GM19035 (cell line): ENCODE measurements around the gene DENND5B.
"Not testable (repeated sequence)": the region's sequence is repeated elsewhere in the genome, so short reads cannot be mapped to it uniquely, and the experiment has no call there.

Source experiments
- ATAC-seq: cut with Tn5 transposase; IDR thresholded peaks from one replicate; pipeline ENCODE4 v1.9.1; 2021; ENCODE audit not compliant: unreplicated experiment

Gene DENND5B

DNA sequence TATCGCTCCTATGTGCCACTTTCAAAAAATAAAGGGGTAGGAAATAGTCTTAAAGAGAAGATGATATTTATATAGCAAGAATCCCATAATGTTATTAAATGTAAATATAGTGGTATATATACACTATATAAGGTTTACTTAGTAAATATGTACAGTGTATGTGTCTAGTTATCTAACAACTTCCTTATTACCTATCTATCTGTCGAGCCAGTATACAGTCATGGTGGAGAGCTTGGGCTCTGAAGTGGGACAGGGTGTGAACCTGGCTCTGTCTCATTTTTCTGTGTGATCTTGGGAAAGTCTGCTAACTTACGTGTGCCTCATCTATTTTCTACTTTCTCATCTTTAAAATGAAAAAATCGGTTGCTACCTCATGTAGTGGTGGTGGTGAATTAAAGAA, 202.2 kb downstream of the DENND5B start:
- no peak for ATAC-seq

DNA sequence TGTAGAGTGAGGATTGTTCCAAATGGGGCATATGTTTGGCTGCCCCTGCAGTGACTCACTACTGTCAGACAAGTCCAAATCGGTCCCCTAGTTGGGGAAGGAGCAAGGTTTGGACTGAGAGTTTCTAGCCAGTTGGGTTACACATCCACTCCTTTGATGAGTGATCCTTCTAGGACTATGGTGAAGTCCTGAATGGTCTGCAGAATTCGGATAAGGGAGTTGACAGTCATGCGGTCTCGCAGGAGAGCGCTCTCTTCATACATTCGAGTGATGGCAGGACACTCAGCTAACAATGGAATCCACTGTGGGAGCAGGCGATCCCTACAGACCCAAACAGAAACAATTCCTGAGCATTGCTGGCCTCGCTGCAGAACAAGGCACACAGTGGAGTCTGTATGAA, 203.5 kb downstream of the DENND5B start:
- no peak for ATAC-seq

DNA sequence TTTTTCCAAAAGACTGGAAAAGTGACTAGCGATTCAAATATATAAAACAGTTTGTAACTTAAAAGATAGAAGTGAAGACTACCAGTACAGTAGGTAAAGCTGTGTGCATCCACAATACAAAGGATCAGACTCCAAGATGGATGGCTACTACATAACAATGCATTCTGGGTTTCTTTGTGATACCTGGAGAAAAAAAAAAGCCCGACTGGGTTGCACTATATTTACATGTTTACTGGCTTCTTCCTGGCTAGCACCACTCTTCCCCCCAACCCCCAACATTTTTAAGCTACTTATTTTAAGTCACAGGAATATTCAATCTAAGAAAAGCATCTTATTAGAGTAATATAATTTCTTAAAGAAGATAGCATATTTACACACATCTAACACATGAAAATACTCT, 203.9 kb downstream of the DENND5B start:
- ATAC-seq = no peak

DNA sequence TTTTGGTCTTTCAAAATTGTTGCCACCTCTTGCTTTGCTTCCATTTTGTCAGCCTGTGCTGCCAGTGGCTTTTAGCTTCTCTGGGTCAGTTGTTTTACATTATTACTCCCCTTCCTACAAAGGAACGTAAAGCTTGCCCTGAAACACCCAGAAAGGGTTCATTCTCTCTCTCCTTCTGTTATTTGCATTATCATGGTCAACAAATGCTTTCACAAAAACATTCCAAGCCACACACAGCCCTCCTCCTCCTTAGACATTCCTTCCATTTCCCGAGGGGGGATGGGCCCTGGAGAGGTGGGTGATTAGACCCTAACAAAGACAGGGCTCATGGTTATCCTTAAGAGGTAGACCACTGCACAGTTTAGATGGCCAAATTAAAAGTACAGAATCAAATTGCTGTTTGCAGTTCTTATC, 204.6 kb downstream of the DENND5B start:
- ATAC-seq = no peak

DNA sequence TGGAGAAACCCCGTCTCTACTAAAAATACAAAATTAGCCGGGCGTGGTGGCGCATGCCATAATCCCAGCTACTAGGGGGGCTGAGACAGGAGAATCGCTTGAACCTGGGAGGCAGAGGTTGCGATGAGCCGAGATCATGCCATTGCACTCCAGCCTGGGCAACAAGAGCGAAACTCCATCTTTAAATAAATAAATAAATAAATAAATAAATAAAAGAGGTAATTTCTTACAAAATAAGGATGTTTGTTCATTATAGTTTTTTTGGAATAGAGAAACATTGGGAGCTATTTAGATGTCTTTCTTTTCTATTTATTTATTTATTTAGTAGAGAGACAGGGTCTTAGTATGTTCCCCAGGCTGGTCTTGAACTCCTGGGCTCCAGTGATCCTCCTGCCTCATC, 213.7 kb downstream of the DENND5B start:
- ATAC-seq = not testable (repeated sequence)

DNA sequence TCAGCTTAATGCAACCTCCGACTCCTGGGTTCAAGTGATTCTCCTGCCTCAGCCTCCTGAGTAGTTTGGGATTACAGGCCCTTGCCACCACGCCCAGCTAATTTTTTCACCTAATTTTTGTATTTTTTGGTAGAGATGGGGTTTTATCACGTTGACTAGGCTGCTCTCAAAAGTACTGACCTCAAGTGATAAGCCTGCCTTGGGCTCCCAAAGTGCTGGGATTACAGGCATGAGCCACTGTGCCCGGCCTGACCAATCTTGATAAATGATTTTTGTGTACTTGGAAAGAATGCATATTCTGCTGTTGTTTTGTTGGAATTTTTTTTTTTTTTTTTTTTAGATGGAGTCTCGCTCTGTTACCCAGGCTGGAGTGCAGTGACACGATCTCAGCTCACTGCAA, 215.5 kb downstream of the DENND5B start:
- ATAC-seq = not testable (repeated sequence)

DNA sequence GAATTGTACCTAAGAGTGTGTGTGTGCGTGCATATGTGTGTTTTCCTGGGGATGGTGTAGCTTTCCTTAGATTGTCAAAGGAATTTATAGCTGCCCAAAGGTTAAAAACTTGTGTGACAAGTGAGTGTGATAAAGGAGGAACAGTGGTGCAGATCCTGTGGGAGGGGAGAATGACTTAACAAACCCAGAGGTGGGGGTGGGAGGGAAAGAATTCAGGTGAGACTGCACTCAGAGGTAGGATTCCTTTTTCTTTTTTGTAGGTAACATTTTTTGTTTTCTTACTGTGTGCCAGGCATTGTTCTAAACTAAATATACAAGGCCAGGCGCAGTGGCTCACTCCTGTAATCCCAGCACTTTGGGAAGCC, 219.7 kb downstream of the DENND5B start:
- ATAC-seq = no peak

DNA sequence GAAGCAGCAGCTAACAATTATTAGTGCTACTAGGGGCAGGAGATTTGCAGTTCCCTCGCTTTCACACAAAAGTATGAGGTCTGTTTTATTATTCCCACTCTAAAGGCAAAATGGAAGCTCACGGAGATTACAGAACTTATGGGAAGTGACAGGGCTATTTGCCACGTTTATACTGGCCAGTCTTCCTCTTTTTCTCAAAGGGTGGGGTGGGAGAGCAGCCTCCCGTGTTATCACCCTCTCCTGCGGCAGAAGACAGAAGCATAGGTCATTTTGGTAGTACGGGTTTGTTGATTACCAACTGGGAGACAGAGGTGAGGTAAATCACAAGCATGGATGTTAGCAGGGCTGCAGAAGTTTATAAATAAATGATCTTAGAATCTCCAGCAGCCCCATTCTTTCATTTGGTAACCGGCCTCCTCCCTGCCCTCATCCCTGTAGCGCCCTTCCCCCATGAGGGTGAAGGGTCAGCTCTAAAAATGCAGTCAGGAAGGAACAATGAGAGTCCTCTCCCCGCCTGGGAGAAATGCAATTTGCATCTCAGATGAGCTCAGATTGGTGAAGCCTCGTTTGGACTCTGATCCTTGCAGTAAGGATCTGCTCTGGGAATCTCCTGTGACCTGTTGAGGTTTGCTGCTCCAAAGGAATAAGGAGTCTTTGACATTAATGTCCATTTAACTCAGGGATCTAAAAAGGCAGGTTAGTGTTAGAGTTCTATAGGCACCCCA, 220.2 kb downstream of the DENND5B start:
- ATAC-seq = no peak

DNA sequence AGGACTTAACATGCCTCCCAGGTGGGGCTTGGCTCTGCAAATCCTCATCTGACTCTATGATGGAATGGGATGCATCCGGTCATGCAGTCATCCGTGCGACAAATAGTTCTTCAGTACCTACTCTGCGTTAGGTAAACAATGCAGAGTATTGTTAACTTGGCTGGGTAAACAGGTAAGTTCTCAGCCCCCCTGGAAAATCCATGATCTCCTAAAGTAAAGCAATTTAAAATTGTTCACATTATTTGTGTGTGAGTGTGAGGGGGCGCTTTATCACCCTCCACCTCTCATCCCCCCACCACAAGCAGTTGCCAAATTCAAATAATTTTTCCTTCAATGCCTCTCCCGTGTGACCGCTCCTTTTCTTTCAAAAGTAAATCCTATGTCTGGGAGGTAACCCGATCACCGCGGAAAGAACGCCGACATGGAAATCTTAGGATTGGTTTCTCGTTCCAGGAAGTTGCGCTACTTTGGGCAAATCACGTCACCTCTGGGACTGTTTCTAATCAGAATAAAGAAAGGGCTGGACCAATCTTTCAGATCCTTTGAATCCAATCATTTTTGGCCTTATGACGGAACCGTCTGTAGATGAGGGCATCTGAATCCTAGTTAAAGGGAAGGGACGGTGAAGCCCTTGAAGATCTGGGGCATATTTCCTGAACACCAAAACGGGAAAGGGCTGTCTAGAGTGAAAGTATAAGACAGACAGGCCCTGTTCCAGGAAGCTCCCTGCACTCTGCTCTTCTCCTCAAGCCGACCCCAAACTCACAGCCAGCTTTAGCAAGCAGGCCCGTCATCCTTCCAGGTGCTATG, 221.0 kb downstream of the DENND5B start:
- ATAC-seq = no peak

DNA sequence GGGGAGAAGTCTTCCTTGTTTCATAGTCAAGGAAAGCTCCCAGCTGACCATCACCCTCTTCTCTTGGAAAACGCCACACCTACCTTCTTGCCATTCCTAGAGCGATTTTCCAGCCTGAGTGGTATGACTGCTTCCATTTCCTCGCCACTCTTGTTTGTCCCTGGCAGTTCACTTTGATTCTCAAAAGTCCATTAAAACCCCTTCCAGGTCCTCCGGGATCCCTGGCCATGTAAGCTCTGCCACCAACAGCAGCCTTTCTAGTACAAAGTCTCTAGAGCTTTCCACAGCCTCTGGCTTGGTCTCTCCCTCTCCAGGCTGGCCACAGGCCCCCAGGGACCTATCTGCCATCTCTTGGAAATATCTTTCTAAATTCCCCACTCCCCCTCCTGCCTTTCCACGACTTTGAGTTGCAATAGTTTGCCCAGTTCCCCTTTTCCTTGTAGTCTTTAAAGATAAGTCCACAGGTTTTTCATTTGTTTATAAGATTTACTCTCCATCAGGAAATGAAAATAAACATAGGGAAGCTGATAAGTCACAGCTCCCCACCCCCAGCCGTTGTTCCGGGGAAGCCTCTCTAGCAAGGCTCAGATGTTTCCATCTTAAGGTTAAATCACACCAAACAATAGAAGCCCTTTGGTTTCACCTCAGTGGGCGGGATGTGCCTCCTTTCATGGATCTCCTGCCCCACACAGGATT, 222.1 kb downstream of the DENND5B start:
- no peak for ATAC-seq

DNA sequence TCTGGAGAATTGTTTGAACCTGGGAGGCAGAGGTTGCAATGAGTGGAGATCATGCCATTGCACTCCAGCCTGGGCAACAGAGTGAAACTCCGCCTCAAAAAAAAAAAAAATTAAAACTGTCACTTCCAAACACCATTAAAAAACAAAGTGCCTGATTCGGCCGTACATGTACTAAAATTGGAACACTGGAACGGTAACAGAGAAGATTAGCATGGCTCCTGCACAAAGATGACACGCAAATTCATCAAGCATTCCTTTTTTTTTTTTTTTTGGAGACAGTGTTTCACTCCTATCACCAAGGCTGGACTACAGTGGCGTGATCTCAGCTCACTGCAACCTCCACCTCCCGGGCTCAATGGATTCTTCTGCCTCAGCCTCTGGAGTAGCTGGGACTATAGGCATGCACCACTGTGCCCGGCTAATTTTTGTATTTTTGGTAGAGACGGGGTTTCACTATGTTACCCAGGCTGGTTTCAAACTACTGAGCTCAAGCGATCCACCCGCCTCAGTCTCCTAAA, 224.8 kb downstream of the DENND5B start:
- ATAC-seq = no peak

DNA sequence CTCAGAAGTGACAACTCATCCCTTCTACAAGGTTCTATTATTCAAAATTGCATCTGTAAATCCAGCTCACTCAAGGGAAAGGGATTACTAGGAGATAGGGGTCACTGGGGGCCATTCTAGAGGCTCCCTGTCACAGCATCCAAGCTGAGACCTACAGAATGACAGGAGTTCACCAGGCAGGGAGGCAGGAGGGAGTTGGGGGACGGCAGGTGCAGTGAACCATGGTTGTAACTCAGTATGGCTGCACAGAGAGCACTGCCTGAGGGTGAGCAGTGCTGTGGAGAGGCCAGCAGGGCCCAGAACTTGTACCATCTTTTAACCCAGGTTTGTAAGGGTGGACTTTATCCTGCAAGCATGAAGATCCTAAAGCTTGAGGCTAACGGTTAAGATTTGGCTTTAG, 227.1 kb downstream of the DENND5B start:
- ATAC-seq = no peak

DNA sequence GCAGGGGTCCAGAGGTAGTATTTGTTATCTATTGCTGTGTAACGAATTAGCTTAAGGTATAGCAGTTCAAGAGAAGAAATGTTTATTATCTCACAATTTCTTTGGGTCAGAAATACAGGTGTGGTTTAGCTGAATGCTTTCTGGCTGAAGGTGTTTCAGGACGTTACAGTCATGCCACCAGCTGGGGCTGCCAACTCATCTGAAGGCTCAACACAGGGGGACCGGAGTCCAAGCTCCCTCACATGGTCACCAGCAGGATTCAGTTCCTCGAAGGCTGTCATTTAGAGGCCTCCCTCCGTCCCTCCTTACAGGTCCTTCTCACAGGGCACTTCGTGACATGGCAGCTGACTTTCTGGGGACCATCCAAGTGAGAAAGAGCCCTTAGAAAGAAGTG, 227.5 kb downstream of the DENND5B start:
- no peak for ATAC-seq

DNA sequence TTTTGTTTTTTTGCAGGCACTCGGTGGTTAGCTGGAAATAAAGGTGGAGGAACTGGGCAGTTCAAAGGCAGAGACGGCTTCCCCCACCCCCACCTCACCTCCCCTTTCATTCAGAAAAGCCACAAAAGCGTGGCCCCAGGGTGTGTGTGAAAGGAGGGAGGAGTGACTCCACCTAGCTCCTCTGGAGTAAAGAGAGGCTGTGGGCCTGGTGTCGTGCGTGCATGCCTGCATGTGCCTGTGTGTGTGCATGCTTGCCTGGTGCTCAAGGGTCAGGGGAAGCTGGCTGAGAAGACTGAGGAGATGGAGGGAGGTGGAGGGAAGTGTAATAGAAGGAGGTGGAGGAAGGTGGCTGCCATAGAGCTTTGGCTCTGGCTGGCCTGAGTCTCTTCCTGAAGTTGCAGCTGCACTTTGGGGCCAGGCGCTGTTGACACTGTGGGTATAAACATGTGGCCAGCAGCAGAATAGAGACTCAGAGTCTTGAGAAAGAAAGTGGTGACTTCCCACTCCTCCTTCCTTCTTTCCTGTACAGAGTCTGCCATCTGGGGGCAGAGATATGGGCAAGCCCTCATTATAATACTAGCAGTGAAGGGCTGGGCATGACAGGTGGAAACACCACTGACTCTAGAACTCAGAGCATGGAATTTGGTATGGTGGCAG, 228.0 kb downstream of the DENND5B start:
- peak; percentile 78 for ATAC-seq

DNA sequence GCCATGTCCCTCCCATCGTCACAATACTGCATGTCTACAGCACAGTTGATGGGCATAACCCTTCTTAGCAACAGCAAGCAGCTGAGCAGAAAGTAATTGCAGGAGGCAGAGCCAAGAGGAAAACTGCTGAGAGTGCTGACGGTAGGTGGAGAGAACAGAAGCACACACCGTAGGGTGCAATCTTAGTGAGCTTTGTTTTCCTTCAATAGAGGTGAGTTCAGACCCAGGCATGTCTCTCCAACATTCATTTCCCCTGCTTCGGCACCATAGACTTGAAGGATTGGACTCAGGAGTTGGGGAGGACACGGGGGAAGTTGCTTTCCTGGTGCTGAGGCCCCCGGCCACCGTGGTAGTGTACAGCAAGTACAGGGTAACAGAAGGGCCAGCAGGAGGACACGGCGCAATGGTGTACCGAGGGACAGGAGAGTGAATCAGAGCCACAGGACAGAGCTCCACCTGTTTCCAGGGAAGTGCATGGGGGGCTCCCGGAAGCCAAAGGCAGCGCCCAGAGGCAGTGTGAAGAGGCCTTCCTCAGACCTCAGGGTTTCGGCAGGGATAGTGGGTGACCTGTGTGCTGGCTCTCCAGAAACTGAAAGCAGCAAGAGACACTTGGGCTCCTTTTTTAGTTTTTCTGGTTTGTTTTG, 228.7 kb downstream of the DENND5B start:
- ATAC-seq = no peak

DNA sequence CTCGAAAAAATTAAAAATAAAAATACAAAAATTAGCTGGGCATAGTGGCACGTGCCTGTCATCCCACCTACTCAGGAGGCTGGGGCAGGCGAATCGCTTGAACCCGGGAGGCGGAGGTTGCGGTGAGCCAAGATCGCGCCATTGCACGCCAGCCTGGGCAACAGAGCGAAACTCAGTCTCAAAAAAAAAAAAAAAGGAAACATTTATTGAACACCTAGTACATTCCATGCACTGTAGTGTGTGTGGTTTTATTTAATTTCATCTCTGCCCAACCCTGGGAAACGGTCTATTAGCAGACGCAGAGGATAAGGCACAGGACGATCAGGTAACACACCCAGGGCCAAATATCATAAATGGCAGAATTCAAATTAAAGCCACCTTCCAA, 229.2 kb downstream of the DENND5B start:
- no peak for ATAC-seq

DNA sequence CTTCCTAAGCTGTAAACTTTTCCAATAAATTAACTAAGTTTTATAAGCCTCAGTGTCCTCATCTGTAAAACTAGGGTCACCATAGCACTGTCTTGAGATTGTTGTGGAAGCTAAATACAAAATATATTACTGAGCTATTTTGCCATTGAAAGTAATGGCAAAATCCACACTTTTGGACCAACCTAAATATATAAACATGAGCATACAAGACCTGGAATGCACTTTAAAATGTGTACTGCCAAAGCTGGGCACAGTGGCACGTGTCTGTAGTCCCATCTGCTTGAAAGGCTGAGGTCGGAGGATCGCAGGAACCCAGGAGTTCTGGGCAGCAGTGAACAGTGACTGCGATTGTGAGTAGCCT, 235.2 kb downstream of the DENND5B start:
- no peak for ATAC-seq

DNA sequence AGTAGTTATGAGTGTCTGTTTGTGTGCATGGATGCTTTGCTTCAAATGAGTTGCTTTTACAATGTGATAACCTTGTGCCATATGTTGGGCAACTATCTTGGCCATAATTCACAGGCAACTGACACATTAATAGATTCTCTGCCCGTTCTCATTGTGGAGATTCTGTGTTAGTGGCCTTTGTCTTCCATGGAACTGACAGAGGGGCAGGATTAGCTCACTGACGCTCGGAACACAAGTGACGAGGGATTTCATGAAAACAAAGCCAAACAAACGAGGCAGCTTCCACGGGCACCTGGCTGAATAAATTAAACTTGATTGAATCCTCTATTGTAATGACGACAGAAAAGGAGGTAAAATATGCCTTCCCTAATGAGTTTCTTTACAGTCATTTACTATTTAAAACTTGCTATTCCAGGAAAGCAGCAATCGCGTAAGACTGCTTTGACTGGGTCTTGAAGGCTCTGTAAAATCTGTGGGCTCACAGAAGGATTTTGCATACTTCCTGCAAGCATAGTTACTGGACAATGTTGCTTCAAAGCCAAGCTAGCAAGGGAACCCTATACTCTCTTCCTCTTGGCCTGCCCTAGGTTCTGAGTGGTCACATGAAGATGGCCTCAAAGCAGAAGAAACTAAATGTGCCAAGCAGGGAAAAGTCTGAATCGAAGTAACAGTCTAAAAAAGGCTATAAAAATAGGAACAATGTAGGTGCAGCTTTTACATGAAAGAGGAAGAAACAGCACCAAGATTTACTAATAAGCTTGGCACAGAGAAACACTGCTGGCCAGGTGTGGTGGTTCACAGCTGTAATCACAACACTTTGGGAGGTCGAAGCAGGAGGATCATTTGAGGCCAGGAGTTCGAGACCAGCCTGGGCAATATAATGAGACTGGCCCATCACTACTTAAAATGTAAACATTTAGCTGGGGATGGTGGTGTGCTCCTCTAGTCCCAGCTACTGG, 236.9 kb downstream of the DENND5B start:
- ATAC-seq = no peak

DNA sequence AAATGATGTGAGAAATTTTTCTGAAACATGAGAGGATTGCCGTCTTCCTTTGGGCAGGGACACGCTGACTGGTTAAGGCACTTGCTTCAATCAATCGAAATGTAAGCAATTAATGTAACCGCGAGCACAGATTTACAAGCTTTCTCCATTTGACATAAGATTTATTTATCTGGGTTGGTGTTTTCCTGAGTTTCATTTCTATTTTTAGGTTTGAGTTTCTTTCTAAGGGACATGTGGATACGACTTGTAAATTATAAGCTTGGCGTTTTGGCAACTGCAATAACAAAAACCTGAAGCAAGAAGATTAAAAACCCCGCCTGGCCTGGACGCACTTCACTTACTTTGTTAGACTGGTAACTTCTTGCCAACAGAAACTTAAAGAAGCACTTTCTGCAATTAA, 244.7 kb downstream of the DENND5B start:
- no peak for ATAC-seq

DNA sequence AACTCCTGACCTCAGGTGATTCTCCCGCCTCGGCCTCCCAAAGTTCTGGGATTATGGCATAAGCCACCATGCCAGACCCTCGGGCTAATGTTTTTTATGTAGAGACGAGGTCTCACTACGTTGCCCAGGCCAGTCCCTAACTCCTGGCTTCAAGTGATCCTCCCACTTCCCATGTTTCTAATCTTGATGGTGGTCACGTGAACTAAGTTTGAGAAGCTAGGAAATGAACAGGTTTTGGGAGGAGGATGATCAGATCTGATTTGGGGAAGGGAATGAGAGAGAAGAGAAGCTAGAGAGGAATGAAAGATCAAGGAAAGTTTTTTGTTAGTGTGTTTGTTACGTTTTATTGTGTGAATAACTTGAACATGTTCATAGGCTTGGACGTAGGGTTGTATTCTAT, 247.8 kb downstream of the DENND5B start:
- no peak for ATAC-seq
